Central memory CD4-positive, alpha-beta T cell (primary cell): ENCODE results near the gene LTB4R2.

Experiments used
- DNase-seq: peaks from one replicate; pipeline ENCODE4 v3.0.0; 2022
- total RNA-seq, 3 experiments: gene quantifications; one replicate each; lab custom pipeline; 2026; lab: John Stamatoyannopoulos, UW

LTB4R2 gene, protein sequence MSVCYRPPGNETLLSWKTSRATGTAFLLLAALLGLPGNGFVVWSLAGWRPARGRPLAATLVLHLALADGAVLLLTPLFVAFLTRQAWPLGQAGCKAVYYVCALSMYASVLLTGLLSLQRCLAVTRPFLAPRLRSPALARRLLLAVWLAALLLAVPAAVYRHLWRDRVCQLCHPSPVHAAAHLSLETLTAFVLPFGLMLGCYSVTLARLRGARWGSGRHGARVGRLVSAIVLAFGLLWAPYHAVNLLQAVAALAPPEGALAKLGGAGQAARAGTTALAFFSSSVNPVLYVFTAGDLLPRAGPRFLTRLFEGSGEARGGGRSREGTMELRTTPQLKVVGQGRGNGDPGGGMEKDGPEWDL
- total RNA-seq, result 3.5 to 10.6 (median 5.0) reads per million in 3 experiments

DNA sequence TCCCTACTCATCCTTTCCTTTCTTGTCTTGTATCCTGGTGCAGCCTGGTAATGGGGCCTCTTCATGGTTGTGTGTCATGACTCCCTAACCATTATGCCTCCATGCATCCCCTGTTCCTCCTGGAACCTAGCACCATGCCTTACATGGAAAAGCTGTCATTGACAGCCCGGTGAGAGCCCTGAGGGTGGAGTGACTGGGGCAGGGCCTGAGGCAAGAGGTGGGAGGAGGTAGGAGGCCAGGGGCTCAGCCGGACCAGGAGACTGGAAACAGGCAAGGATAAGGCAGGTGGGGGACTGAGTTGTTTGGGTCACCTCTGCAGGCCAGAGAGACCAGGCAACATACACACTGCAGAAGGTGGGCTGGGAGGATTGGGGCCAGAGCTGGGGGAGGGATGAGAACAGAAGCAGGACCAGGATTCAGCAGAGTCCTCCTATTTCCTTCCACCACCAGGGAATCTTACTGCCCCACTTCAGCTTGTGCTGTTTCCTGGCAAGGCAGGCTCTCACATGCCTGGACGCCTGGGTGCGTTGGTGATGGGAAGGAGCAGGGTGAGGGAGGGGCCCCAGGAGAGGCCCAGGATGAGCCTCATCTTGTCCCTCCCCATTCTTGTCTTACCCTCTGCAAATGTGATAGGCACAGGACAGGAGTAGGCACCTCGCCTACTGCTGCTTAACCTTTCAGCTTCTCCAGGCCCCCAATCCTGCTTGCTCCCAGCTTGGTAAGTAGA, at the start of gene LTB4R2:
TSS of gene LTB4R2 (plus strand) at position 603 of the 727 bp plus-strand sequence. CDS start 525 bp downstream, outside the sequence.
- no peak for DNase-seq

- DNase-seq, result no peak
Observed at GRCh38 chr14:24260780-24261157, 49.2 kb upstream of the LTB4R2 start.

DNA sequence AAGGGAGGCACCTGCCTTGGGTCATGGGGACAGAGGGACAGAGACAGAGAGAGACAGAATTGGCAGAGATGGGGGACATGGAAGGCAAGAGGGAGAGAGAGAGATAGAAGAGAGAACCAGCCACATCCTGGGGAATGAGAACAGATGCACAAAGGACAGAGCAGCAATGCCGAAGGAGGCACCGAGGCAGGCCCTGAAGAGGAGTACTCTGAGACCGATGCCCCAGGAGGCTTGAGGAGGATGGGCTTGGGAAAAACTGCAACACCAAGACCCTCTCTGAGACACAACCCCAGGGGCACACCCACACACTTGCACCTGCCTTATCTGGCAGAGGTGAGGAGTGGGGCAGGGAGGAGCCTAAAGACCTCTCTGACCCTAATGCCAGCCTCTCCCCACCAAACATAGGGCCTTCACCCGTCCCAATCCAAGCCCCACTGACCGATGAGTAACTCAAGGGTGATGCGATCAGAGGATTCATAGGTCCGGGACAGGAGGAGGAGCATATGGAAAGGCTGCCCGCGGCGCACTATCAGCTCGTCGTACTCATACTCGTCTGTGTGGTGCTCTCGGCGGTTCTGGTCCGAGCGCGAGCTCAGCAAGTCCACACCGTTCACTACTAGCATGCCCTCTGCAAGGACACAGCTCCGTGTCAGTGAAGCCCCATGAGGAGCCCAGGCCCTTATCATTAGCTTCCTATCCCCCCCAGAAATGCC, 48.5 kb upstream of the LTB4R2 start:
- no peak for DNase-seq

GRCh38 chr14:24261969-24262327, 48.0 kb upstream of the LTB4R2 start:
- DNase-seq, result no peak

GRCh38 chr14:24262821-24263733, 46.9 kb upstream of the LTB4R2 start, which contains the start of gene TGM1:
TGM1 (minus strand) TSS chr14:24263177; CDS start chr14:24262352, 825 bp downstream.
- DNase-seq, result no peak

GRCh38 chr14:24263848-24264247, 46.1 kb upstream of the LTB4R2 start:
- no peak for DNase-seq

- DNase-seq, result no peak
Observed at GRCh38 chr14:24264298-24264697, 45.6 kb upstream of the LTB4R2 start.

- DNase-seq, result no peak
Observed at GRCh38 chr14:24266344-24267244, 43.3 kb upstream of the LTB4R2 start.

DNA sequence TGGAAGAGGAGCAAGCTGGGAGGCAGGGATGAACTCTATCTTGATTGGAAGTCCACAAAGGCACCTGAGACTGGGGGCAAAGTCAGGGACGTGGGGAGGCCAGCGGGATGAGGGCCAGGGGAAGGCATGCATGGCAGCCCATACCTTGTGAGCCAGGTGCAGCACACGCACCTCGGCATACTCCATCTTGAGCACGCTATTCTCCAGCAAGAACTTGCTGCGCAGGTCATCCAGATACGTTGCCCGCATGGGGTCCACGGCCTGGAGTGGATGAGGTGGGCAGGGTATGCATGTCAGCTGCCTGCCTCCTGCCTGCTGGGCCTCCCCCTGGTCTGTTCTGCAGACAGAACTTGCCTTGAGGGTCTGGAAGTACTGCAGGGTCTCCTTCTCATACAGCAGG, 42.4 kb upstream of the LTB4R2 start:
- no peak for DNase-seq

GRCh38 chr14:24268225-24268624, 41.7 kb upstream of the LTB4R2 start:
- DNase-seq, result no peak

DNA sequence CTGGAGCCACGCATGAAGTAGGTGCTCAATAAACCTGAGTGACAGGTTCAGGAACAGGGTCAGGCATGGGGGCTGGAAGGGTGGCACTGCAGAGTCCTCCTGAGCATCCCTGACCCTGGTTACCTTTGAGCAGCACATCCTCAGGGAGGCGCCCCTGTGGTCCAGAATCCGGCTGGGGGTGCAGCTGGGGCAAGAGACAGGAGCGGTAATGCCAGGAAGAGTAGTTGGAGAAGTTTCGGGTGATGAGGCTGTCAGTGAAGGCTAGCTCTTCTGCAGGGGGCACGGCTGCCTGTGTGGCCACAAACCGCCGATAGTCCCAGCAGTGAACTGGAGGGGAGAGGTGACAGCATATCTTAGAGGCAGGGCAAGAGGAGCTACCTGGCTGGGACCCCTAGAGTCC, 40.6 kb upstream of the LTB4R2 start:
- DNase-seq, result no peak

DNA sequence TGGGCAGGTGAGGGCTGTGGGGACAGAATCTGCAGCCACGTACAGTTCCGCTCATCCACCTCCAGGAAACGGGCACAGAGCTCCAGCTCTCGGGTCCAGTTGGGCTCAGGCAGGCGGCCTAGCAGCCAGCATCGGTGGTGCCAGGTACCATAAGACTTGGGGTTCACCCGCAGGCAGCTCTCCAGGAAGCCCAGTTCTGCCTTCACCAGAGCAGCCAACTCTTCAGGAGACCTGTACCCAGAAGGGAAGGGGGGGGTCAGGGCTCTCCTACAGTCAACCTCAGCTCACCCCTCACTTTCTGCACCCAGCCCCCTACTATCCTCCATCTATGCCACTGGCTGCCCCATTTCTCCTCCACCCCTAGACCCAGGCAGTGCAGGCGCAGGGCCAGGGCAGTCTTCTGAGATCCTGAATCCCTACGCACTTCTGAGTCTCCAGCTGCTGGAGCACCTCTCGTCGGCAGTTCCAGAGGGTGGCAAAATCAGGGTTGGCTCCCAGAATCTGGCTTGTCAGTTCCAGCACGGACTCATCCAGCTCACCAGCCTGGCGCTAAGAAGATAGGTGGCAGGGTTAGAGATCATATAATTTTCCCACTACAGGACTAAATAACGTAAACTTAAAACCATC, 39.9 kb upstream of the LTB4R2 start:
- no peak for DNase-seq

DNA sequence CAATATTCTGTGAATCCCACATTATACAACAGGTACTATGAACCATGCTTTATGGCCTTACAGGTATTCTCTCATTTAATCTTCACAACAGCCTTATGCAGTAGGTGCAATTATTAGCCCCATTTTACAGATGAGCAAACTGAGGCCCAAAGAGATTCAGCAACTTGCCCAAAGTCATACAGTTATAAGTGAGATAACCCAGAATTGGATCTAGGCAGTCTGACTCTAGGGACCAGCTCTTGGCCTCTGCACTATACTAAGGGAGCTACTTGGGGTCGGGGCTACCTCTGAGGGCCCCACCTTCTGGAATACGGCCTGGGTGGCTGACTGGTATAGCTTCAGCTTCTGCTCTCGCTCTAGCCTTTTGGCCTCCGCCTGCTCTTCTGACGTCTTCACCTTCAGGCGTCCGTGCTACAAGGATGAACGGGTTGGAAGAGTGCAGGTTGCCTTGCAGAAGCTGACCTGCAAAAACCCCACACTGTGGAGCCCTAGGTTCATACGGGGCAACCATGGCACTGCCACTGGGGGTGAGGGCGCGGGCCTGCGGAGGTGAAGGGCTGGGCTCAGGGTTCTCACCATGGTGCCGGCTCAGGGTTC, 39.3 kb upstream of the LTB4R2 start:
- no peak for DNase-seq

DNA sequence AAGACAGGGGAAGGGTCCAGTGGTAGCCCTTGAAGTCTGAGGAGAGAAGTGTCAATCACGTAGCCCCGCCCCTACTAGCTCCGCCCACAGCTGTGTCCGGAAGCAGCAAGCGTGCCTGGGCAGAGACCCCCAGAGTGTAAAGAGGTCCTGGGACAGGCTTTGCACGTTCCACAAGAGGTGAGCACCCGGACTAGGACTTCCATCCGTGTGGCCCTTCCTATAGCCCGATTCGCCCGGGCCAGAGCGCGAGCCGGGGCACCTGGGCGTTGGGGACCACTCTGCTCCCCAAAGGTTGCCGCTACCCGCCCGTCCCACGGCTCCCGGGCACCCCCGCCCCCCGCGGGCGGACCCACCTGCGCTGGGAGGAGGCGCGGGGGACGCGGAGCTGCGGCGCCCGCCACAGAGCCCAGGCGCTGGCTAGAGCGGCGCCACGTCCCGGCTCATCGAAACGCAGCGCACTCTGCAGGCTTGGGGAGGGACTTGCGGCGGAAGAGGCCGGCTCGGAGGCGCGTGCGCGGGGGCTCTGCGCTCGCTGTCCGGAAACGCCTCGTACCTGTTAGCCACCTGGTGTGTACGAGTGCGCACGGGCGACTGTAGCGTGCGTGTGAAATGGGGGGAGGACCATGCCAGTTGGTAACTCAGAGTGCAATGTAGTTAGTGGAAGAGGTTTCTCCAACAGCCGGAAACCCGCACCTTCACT, 38.7 kb upstream of the LTB4R2 start, which contains the start of gene RABGGTA:
TSS of gene RABGGTA (minus strand) at position 464 of the 700 bp plus-strand sequence. CDS start 482 bp downstream, outside the sequence.
- peak; percentile 96 for DNase-seq

DNA sequence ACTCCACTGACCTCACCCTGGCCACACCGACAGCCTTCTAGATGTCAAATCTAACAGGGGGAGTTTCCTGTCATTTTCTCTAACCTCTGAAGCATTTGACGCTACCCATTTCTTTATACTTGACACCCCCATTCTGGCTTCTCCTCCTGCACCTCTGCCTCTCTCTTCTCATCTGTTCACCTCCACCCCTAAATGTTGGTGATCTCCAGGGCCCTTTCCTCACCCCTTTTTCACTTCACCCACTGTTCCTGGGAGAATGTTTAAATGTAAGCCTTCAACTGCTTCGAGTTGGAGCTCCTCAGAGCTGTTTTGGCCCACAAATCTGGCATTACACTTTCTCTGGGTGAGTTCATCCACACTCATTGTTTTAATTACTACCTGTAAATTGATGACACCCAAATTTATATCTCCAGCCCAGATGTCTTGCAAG, 38.1 kb upstream of the LTB4R2 start:
- no peak for DNase-seq

- no peak for DNase-seq
Observed at GRCh38 chr14:24272467-24272866, 37.5 kb upstream of the LTB4R2 start.

DNA sequence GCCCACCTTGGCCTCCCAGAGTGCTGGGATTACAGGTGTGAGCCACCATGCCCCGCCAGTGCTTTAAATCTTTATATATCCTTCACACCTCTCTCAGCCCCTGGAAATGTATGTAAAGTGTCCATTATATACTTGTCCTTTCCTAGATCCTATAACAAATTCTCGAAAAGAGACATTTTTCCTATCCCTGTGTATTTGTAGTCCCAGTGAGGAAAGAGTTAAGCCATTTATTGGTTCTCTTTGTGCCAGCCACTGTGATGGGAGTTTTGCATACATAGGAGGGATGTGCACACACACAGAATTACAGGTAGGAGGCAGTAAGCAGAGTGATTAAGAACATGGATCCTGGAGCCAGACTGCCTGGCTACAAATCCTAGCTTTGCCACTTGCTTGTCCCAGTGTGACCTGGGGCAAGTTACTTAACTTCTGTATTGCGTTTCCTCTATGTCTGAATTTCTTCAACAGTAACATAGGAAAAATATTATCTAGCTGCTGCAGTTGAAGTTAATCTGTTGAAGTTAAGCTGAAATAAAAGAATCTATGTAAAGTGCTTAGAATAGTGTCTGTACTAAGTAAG, 36.4 kb upstream of the LTB4R2 start:
- no peak for DNase-seq

DNA sequence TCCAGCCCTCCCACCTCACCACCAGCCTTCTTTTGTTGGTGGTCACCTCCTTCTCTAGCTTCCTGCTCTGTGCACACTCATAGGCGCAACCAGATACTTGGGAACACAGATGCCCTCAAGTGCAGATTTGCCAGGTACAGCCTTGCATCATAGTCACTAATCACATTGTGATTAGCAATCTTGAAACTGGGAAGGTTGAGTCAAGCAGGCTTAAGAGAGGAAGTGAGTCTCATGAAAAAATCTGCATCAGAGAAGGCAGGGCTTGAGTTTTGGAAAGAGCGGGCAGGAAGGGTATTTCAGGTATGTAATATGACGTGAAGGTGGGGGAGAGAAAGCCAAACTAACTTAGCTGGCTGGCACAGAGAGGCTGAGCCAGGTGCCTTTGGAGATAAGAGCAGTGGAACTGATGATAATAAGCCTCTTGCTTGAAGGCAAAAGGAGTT, 35.8 kb upstream of the LTB4R2 start:
- peak; percentile 72 for DNase-seq

DNA sequence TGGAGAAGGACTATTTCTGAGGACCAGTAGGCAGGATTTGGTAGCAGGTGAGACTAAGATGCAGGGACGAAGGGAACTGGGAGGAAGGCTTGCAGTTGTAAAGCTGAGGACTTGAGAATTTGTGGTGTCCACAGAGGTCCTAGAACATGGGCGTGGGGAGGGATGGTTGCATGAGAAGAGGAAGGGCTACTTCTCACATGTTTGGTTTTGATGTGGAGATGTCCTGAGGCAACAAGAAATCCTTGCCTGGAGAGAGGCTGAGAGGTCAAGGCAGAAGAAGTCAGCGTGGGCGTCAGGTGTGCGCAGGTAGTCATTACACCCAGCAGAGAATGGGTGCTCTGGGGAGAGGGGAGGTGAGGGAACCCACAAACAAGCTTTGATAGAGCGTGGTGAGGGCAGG, 32.9 kb upstream of the LTB4R2 start:
- DNase-seq, result no peak
